SK-N-MC (cell line): ENCODE results near the gene AGAP1.

ENCODE experiments used
- EZH2 ChIP-seq: fragments of 200-600 bp; sonication (generic); IDR thresholded peaks from one replicate; pipeline ENCODE4 v1.6.1; 2017; ENCODE audit warnings: antibody characterized with exemption
- POLR2AphosphoS5 ChIP-seq: IDR thresholded peaks from 2 replicates; pipeline ENCODE4 v1.6.1; 2012; ENCODE audit warnings: mild to moderate bottlenecking, low read depth, low read length, borderline replicate concordance

DNA sequence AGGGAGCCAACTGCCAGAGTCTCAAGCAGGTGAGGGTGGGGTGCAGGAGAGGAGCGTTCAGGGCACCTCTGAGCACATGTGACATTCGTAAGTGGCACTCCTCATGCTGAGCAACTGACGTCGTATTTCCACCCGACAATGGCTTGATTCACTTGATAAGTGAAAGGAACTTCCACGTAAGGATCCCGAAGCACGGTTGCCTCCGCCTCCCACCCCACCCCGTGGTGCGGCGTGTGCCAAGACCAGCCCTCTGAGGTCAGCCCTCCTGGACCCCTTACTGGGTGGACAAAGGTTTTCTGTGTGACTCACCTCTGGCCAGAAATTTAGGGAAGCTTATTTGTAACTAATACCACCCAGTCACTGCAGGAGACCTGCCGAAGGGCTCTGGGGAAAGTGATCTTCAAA is 59.9 kb downstream of the AGAP1 start:
- TF ChIP-seq EZH2 (no peak), POLR2AphosphoS5 (no peak)
